ENCODE measurements around the gene ASTN2. TPM values are rescaled to one million over a fixed set of nuclear protein-coding genes. Genes with fewer than 3 reads are reported as not detected.

Gene ASTN2
- total RNA-seq, 1 donor from 2014 or later, result 9.7 TPM

- no peak for DNase-seq
Measured at GRCh38 chr9:116499986-116500871, 914.6 kb downstream of the ASTN2 start.

GRCh38 chr9:116499434-116499833, 915.4 kb downstream of the ASTN2 start:
- DNase-seq, result no peak

GRCh38 chr9:116497095-116497890, 917.6 kb downstream of the ASTN2 start:
- no peak for DNase-seq

GRCh38 chr9:116496167-116496566, 918.7 kb downstream of the ASTN2 start:
- DNase-seq, result no peak

GRCh38 chr9:116495725-116496124, 919.1 kb downstream of the ASTN2 start:
- no peak for DNase-seq

- DNase-seq, result no peak
Measured at GRCh38 chr9:116494815-116495634, 919.8 kb downstream of the ASTN2 start.

GRCh38 chr9:116493183-116493860, 921.5 kb downstream of the ASTN2 start:
- no peak for DNase-seq

GRCh38 chr9:116491659-116492058, 923.2 kb downstream of the ASTN2 start:
- no peak for DNase-seq

- no peak for DNase-seq
Measured at GRCh38 chr9:116491219-116491618, 923.6 kb downstream of the ASTN2 start.

- DNase-seq, result no peak
Measured at GRCh38 chr9:116490321-116490720, 924.5 kb downstream of the ASTN2 start.

GRCh38 chr9:116488373-116488772, 926.5 kb downstream of the ASTN2 start:
- no peak for DNase-seq

- DNase-seq, result no peak
Measured at GRCh38 chr9:116484492-116485061, 930.3 kb downstream of the ASTN2 start.

- no peak for DNase-seq
Measured at GRCh38 chr9:116483622-116484491, 931.0 kb downstream of the ASTN2 start.

GRCh38 chr9:116482740-116483139, 932.1 kb downstream of the ASTN2 start:
- DNase-seq, result no peak

GRCh38 chr9:116480700-116481099, 934.2 kb downstream of the ASTN2 start:
- DNase-seq, result no peak

- no peak for DNase-seq
Measured at GRCh38 chr9:116479967-116480366, 934.9 kb downstream of the ASTN2 start.

GRCh38 chr9:116479056-116479544, 935.8 kb downstream of the ASTN2 start:
- no peak for DNase-seq

- DNase-seq, result no peak
Measured at GRCh38 chr9:116477584-116478141, 937.2 kb downstream of the ASTN2 start.

- DNase-seq, result no peak
Measured at GRCh38 chr9:116476935-116477381, 937.9 kb downstream of the ASTN2 start.

- DNase-seq, result no peak
Measured at GRCh38 chr9:116476002-116476401, 938.9 kb downstream of the ASTN2 start.
